GM12872 (cell line): ENCODE data around the gene SLC4A8.

Source experiments
- TF ChIP-seq, protein P1 (sequence below): IDR thresholded peaks from 3 replicates; pipeline ENCODE4 v1.5.1; 2011; ENCODE audit warnings: low read depth, mild to moderate bottlenecking, low read length, moderate library complexity; ENCODE audit not compliant: insufficient read depth

SLC4A8 gene

DNA sequence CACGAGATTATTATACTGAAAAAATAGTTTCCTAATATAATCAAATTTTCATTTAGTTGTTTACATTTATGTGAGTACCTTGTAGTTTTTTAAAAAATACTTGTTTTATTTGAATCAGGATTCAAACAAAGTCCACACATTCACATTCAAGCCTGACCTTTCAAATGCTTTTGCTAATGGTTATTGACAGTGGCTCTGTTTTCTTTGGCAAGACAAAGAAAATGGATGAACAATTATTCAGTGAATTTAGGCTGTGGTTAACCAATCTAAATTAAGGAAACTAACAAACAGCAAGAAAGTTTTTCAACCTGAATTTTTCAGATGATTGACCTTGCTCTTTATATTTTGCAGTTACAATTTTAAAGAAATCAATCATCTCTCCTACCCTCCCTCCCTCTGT, 9.7 kb downstream of the SLC4A8 start:
- TF ChIP-seq, protein P1, sequence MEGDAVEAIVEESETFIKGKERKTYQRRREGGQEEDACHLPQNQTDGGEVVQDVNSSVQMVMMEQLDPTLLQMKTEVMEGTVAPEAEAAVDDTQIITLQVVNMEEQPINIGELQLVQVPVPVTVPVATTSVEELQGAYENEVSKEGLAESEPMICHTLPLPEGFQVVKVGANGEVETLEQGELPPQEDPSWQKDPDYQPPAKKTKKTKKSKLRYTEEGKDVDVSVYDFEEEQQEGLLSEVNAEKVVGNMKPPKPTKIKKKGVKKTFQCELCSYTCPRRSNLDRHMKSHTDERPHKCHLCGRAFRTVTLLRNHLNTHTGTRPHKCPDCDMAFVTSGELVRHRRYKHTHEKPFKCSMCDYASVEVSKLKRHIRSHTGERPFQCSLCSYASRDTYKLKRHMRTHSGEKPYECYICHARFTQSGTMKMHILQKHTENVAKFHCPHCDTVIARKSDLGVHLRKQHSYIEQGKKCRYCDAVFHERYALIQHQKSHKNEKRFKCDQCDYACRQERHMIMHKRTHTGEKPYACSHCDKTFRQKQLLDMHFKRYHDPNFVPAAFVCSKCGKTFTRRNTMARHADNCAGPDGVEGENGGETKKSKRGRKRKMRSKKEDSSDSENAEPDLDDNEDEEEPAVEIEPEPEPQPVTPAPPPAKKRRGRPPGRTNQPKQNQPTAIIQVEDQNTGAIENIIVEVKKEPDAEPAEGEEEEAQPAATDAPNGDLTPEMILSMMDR, result no peak

DNA sequence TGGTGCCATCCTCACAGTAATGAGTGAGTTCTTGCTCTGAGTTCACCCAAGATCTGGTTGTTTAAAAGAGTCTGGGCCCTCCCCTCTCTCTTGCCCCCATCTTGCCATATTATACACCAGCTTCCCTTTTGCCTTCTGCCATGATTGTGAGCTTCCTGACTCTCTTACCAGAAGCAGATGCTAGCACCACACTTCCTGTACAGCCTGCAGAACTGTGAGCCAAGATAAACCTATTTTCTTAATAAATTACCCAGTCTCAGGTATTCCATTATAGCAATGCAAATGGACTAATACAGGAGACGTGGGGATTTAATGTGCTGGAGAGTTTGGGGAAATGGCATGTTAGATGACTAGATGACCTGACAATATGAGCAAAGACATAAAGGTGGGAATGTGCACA, 12.8 kb downstream of the SLC4A8 start:
- TF ChIP-seq, protein P1, result no peak

DNA sequence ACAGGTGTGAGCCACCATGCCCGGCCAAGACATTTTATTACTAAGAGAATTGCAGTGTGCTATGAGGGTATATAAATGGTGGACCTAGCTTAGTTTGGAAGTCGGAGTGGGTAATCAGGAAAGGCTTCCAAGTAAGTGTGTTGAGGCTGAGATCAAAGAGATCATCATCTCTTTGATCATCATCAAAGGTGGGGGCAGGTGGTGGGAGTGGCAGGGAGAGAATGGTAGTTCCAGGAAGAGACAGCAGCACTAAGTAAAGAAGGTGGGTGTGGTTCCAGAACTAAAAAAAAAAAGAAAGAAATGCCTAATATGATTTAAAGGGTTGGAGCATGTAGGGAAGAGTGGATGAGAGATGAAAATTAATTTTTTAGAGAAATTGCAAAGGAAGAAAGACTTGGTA, 14.7 kb downstream of the SLC4A8 start:
- TF ChIP-seq, protein P1, result no peak

DNA sequence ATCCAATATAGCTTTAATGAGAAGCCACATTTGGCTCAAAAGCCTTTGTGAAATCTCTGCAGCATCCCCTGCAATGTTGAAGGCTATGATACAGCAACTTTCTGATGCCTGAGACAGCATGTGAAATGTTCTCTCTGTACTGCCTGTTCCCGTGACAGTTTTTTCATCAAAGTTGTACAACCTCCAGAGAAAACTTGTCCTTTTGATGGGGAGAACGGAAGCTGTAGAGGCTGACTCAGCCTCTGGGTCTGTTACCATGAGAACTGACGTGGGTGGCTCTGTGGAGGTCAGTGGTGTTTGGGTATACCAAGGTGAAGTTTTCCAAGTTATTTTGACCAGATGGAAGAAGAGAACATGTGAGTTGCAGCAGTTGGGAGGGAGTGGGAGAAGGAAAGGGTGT, 17.0 kb downstream of the SLC4A8 start:
- TF ChIP-seq, protein P1, result no peak

DNA sequence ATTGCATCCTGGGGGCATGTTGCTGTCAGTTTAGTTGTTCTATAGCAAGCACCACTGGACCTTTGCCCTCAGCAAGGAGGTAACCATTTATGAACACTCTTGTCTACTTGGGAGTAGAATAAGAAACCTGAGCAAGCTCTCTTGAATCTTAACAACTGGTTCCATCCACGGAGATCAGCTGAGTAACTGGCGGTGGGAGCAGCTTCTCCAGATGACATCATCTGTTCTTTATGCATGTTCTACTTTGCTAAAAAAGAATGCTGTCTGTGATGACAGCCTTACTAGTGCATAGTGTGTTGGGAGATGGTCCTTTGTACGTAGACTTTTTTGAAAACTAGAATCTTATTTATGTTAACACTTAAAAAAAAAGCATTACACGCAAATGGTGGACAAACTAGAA, 17.7 kb downstream of the SLC4A8 start:
- TF ChIP-seq, protein P1, result no peak

DNA sequence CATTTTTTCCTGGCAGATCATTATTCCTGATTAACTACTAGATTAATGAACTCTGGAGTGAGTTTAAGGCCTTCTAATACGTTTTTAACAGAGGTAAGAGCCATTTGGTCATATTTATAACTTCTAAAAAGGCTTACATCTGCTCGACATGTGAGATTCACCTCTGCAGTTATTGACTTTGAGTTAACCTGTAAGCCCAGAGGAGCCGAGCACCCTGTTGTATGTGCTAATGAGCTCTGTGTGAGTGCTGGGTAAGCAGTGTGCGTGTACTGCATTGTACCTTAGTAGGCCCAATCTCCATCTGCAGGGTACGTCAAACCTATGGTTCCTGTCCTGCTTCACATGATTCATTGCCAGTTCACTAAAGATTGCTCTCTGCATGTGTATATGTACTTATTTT, 18.9 kb downstream of the SLC4A8 start:
- TF ChIP-seq, protein P1, result no peak

DNA sequence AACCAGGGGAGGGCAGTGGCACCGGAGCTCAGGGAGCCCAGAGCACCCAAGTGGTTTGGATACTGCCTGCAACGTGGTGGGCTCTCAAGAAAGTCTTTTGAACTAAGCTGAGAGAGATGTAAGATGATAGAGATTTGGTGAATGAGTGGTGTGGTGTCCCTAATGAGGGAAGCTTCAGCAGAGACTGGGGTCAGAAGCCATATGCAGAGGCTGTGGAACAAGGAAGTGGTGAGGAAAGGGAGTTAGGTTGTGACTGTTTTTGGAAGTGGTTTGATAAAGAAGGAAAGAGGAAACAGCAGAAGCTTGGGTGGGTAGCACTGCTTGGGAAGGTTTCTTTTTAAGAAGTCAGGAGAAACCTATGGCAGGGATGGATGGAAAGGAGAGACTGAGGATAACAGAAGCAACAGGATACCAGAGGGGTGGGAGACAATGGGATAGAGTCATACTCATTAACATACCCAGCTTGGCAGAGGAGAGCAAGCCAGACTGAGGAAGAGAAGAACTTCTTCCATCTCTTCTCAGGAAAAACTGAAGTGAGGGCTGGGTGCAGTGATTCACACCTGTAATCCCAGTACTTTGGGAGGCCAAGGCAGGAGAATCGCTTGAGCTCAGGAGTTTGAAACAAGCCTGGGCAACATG, 24.1 kb downstream of the SLC4A8 start:
- TF ChIP-seq, protein P1, result no peak
